ENCODE measurements around the gene GPC6. TPM values are rescaled to one million over a fixed set of nuclear protein-coding genes. Genes with fewer than 3 reads are reported as not detected.
"Not testable (repeated sequence)": the region's sequence is repeated elsewhere in the genome, so short reads cannot be mapped to it uniquely, and the experiment has no call there.

The GPC6 gene
- total RNA-seq, 1 experiment from 2014 or later = not detected

- no peak for DNase-seq (ENCODE audit: low spot score)
These were observed 1054.2 kb downstream of the GPC6 start for GRCh38 chr13:94280845-94281244.

- DNase-seq (ENCODE audit: low spot score) = no peak
These were observed 1060.0 kb downstream of the GPC6 start for GRCh38 chr13:94286581-94286980.

GRCh38 chr13:94291631-94292322 lies 1065.2 kb downstream of the GPC6 start:
- DNase-seq (ENCODE audit: low spot score) = no peak

- DNase-seq (ENCODE audit: low spot score) = no peak
These were observed 1065.7 kb downstream of the GPC6 start for GRCh38 chr13:94292323-94292640.

GRCh38 chr13:94296471-94296870 lies 1069.9 kb downstream of the GPC6 start:
- DNase-seq (ENCODE audit: low spot score) = no peak

- no peak for DNase-seq (ENCODE audit: low spot score)
These were observed 1071.7 kb downstream of the GPC6 start for GRCh38 chr13:94298346-94298745.

GRCh38 chr13:94300401-94300800 lies 1073.8 kb downstream of the GPC6 start:
- DNase-seq (ENCODE audit: low spot score) = no peak

GRCh38 chr13:94301487-94301886 lies 1074.9 kb downstream of the GPC6 start:
- no peak for DNase-seq (ENCODE audit: low spot score)

- DNase-seq (ENCODE audit: low spot score) = not testable (repeated sequence)
These were observed 1076.4 kb downstream of the GPC6 start for GRCh38 chr13:94302847-94303565.

- no peak for DNase-seq (ENCODE audit: low spot score)
These were observed 1077.1 kb downstream of the GPC6 start for GRCh38 chr13:94303644-94304174.

GRCh38 chr13:94305033-94305432 lies 1078.4 kb downstream of the GPC6 start:
- no peak for DNase-seq (ENCODE audit: low spot score)

GRCh38 chr13:94305463-94305862 lies 1078.9 kb downstream of the GPC6 start:
- no peak for DNase-seq (ENCODE audit: low spot score)

GRCh38 chr13:94305934-94306333 lies 1079.3 kb downstream of the GPC6 start:
- no peak for DNase-seq (ENCODE audit: low spot score)

- DNase-seq (ENCODE audit: low spot score) = no peak
These were observed 1082.2 kb downstream of the GPC6 start for GRCh38 chr13:94308832-94309231.

- no peak for DNase-seq (ENCODE audit: low spot score)
These were observed 1083.0 kb downstream of the GPC6 start for GRCh38 chr13:94309576-94309975.

- no peak for DNase-seq (ENCODE audit: low spot score)
These were observed 1083.6 kb downstream of the GPC6 start for GRCh38 chr13:94309997-94310855.

- DNase-seq (ENCODE audit: low spot score) = no peak
These were observed 1085.3 kb downstream of the GPC6 start for GRCh38 chr13:94311893-94312292.

GRCh38 chr13:94312511-94313216 lies 1086.1 kb downstream of the GPC6 start:
- no peak for DNase-seq (ENCODE audit: low spot score)

- no peak for DNase-seq (ENCODE audit: low spot score)
These were observed 1086.8 kb downstream of the GPC6 start for GRCh38 chr13:94313321-94313910.

- DNase-seq (ENCODE audit: low spot score) = no peak
These were observed 1087.3 kb downstream of the GPC6 start for GRCh38 chr13:94313926-94314325.

GRCh38 chr13:94315188-94315587 lies 1088.6 kb downstream of the GPC6 start:
- no peak for DNase-seq (ENCODE audit: low spot score)
